Activated naive CD4-positive, alpha-beta T cell treated with anti-CD3 and anti-CD28 coated beads, Interleukin-2, amount 50 U/mL, for 24 hours (primary cell): ENCODE results near the gene POLE.

ENCODE experiments used
- H3K27ac Mint-ChIP-seq: one replicate; pipeline ENCODE4 v1.8.0; 2021; ENCODE audit warnings: mild to moderate bottlenecking, mixed read lengths
- H3K27me3 Mint-ChIP-seq: one replicate; pipeline ENCODE4 v1.8.0; 2021; ENCODE audit warnings: mixed read lengths
- H3K36me3 Mint-ChIP-seq: one replicate; pipeline ENCODE4 v1.8.0; 2021; ENCODE audit warnings: mixed read lengths
- H3K4me1 Mint-ChIP-seq: one replicate; pipeline ENCODE4 v1.8.0; 2021; ENCODE audit warnings: mixed read lengths
- H3K4me3 Mint-ChIP-seq: one replicate; pipeline ENCODE4 v1.8.0; 2021; ENCODE audit warnings: mild to moderate bottlenecking, mixed read lengths
- H3K9me3 Mint-ChIP-seq: one replicate; pipeline ENCODE4 v1.8.0; 2021; ENCODE audit warnings: mixed read lengths

POLE gene

GRCh38 chr12:132597333-132598316, 89.5 kb downstream of the POLE start:
- Mint-ChIP-seq H3K9me3 (no peaks in the 10 kb centered on the region), H3K4me3 (peak overlapping the region; percentile 80), H3K36me3 (no peaks in the 10 kb centered on the region), H3K4me1 (peaks cover 16% of the 10 kb centered on the region), H3K27ac (no peak overlapping the region), H3K27me3 (peaks cover 17% of the 10 kb centered on the region)

- Mint-ChIP-seq H3K9me3 (no peaks in the 10 kb centered on the region), H3K4me1 (peaks cover 16% of the 10 kb centered on the region), H3K36me3 (no peaks in the 10 kb centered on the region), H3K27ac (no peak overlapping the region), H3K27me3 (peaks cover 11% of the 10 kb centered on the region), H3K4me3 (peak overlapping the region; percentile 7)
These were observed 91.1 kb downstream of the POLE start for GRCh38 chr12:132596016-132596415.

GRCh38 chr12:132595183-132595582, 92.0 kb downstream of the POLE start:
- no peak overlapping the region for H3K27ac Mint-ChIP-seq
- H3K36me3 Mint-ChIP-seq, result no peaks in the 10 kb centered on the region
- H3K9me3 Mint-ChIP-seq, result no peaks in the 10 kb centered on the region
- peaks cover 13% of the 10 kb centered on the region for H3K4me1 Mint-ChIP-seq
- H3K27me3 Mint-ChIP-seq, result peaks cover 10% of the 10 kb centered on the region
- H3K4me3 Mint-ChIP-seq, result no peak overlapping the region

GRCh38 chr12:132593938-132594358, 93.2 kb downstream of the POLE start:
- Mint-ChIP-seq H3K27ac (no peak overlapping the region), H3K4me3 (no peak overlapping the region), H3K9me3 (no peaks in the 10 kb centered on the region), H3K27me3 (peaks cover 10% of the 10 kb centered on the region), H3K36me3 (no peaks in the 10 kb centered on the region), H3K4me1 (peaks cover 12% of the 10 kb centered on the region)

DNA sequence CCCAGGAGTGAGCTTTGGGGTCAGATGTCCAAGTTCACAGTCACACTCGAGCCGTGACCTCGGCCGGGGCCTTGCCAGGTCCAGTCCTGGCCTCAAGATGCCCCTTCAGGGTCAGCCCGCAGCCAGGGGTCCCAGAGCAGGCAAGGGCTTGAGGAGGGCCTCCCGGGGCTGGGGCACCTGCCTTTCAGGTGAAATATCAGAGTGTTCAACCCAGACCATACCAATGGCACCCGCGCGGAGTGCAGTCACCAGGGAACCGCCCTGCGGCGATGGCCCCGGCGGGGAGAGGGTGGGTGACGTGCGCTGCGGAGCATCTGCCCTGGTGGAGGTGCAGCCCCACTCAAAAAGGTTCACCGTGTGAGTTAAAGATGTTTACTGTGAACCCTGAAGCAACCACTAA, 93.6 kb downstream of the POLE start:
- no peaks in the 10 kb centered on the region for H3K9me3 Mint-ChIP-seq
- no peaks in the 10 kb centered on the region for H3K36me3 Mint-ChIP-seq
- H3K4me1 Mint-ChIP-seq, result peaks cover 8% of the 10 kb centered on the region
- no peak overlapping the region for H3K27ac Mint-ChIP-seq
- no peak overlapping the region for H3K4me3 Mint-ChIP-seq
- H3K27me3 Mint-ChIP-seq, result peaks cover 10% of the 10 kb centered on the region

DNA sequence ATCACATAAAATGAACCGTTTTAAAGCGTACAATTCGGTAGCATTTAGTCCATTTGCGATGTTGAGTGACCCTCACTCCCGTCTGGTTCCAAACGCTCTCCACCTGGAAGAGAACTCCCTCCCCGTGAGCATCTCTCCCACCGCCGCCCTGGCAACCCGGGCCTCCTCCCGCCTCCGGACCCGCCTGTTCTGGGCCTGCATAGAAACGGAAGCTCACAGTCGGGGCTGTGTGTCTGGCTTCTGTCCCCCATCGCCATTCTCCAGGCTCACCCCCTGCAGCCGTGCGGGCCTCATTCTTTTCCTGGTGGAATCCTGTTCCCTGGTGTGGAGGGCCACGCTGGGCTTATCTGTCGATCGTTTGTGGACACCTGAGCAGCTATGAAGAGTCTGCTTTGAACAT, 94.1 kb downstream of the POLE start:
- H3K4me1 Mint-ChIP-seq, result peaks cover 8% of the 10 kb centered on the region
- H3K9me3 Mint-ChIP-seq, result no peaks in the 10 kb centered on the region
- no peak overlapping the region for H3K27ac Mint-ChIP-seq
- H3K27me3 Mint-ChIP-seq, result peaks cover 10% of the 10 kb centered on the region
- H3K36me3 Mint-ChIP-seq, result no peaks in the 10 kb centered on the region
- H3K4me3 Mint-ChIP-seq, result no peak overlapping the region

GRCh38 chr12:132592282-132592970, 94.7 kb downstream of the POLE start:
- Mint-ChIP-seq H3K9me3 (no peaks in the 10 kb centered on the region), H3K27ac (no peak overlapping the region), H3K36me3 (no peaks in the 10 kb centered on the region), H3K4me3 (no peak overlapping the region), H3K4me1 (peaks cover 4% of the 10 kb centered on the region), H3K27me3 (peaks cover 7% of the 10 kb centered on the region)

DNA sequence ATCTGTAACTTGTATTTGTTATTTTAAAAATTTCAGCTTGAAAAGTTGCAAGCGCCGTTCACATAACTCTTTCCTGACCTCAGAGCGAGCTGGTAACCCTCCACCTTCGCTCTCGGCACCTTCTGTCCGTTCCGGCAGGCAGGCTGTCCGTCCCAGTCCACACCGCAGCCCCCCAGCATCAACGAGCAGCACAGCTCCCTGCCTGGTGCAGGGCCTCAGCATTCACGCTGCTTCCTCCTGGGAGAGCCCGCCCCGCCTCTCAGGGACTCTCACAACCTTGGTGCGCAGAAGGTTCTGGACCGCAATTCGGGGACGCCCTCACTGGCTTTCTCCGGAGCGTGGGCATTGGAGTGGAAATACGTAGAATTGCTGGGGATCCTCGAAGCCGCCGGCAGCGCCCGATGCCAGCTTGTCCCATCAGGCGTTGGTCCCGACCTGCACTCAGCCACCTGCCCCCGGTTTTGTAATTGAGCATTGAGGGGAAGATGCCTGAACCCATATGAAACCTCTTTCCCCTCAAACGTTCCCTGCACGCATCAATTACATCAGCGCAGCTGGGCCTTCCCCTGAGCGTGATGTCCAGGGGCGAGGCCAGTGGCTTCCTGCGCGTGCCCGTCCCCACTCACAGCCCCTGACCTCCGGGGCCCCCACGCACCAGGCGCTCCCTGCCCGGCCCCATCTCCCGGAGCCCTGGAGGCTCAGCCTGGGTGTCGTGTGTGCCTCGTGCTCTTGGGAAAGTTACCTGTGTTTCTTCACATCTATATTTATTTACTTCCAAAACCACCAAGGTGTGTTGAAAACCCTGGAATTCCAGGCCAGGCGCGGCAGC, 95.8 kb downstream of the POLE start:
- Mint-ChIP-seq H3K9me3 (no peaks in the 10 kb centered on the region), H3K4me1 (no peaks in the 10 kb centered on the region), H3K36me3 (no peaks in the 10 kb centered on the region), H3K27ac (no peak overlapping the region), H3K27me3 (peaks cover 3% of the 10 kb centered on the region), H3K4me3 (no peak overlapping the region)

GRCh38 chr12:132588821-132589669, 98.1 kb downstream of the POLE start:
- H3K27ac Mint-ChIP-seq, result no peak overlapping the region
- no peaks in the 10 kb centered on the region for H3K4me1 Mint-ChIP-seq
- no peaks in the 10 kb centered on the region for H3K9me3 Mint-ChIP-seq
- H3K4me3 Mint-ChIP-seq, result no peak overlapping the region
- peaks cover 2% of the 10 kb centered on the region for H3K27me3 Mint-ChIP-seq
- H3K36me3 Mint-ChIP-seq, result no peaks in the 10 kb centered on the region

- Mint-ChIP-seq H3K4me3 (no peak overlapping the region), H3K4me1 (no peaks in the 10 kb centered on the region)
These were observed 98.8 kb downstream of the POLE start for GRCh38 chr12:132588319-132588718.

GRCh38 chr12:132587781-132588180, 99.4 kb downstream of the POLE start:
- Mint-ChIP-seq H3K4me1 (no peaks in the 10 kb centered on the region), H3K9me3 (no peaks in the 10 kb centered on the region), H3K27ac (no peak overlapping the region), H3K36me3 (no peaks in the 10 kb centered on the region), H3K4me3 (no peak overlapping the region), H3K27me3 (no peaks in the 10 kb centered on the region)

More at GRCh38 chr12:132588319-132588718, 98.8 kb downstream of the POLE start:
- H3K9me3 Mint-ChIP-seq, result no peaks in the 10 kb centered on the region
- H3K36me3 Mint-ChIP-seq, result no peaks in the 10 kb centered on the region
- no peak overlapping the region for H3K27ac Mint-ChIP-seq
- no peaks in the 10 kb centered on the region for H3K27me3 Mint-ChIP-seq

- Mint-ChIP-seq H3K36me3 (no peaks in the 10 kb centered on the region), H3K27ac (no peak overlapping the region), H3K4me1 (no peaks in the 10 kb centered on the region), H3K4me3 (no peak overlapping the region), H3K9me3 (no peaks in the 10 kb centered on the region), H3K27me3 (no peaks in the 10 kb centered on the region)
These were observed 100.2 kb downstream of the POLE start for GRCh38 chr12:132586929-132587328.

DNA sequence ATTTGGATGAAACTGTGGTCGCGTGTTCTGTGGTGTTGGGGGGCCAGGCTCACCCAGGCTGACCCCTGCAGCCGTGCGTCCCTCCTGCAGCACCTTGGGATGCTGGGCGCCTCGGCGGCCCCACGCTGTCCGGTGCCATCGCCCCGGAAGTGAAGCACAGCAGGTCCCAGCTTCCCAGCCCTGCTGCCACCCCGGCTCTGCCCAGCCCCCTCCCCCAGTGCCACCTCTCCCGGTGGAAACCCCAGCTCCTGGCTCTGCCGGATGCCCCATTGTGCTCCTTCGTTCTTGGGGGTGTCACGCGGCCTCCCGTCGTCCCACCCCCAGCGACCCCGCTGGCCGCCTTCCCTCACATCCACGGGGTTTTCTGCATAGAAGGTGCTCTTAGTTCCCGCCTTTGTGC, 102.0 kb downstream of the POLE start:
- H3K4me1 Mint-ChIP-seq, result no peaks in the 10 kb centered on the region
- H3K27ac Mint-ChIP-seq, result no peak overlapping the region
- no peaks in the 10 kb centered on the region for H3K27me3 Mint-ChIP-seq
- no peaks in the 10 kb centered on the region for H3K36me3 Mint-ChIP-seq
- no peaks in the 10 kb centered on the region for H3K9me3 Mint-ChIP-seq
- no peak overlapping the region for H3K4me3 Mint-ChIP-seq

GRCh38 chr12:132584429-132584828, 102.7 kb downstream of the POLE start:
- Mint-ChIP-seq H3K36me3 (no peaks in the 10 kb centered on the region), H3K4me3 (no peak overlapping the region), H3K9me3 (no peaks in the 10 kb centered on the region), H3K27ac (no peak overlapping the region), H3K4me1 (no peaks in the 10 kb centered on the region), H3K27me3 (no peaks in the 10 kb centered on the region)

- Mint-ChIP-seq H3K27ac (no peak overlapping the region), H3K4me3 (no peak overlapping the region), H3K9me3 (no peaks in the 10 kb centered on the region), H3K4me1 (no peaks in the 10 kb centered on the region), H3K27me3 (no peaks in the 10 kb centered on the region), H3K36me3 (no peaks in the 10 kb centered on the region)
These were observed 103.4 kb downstream of the POLE start for GRCh38 chr12:132583736-132584135.
